GM18951 (cell line): ENCODE measurements around the gene KIF25.

Source experiments
- POLR2A ChIP-seq: IDR thresholded peaks from 4 replicates; pipeline ENCODE4 v1.6.1; 2011; ENCODE audit warnings: mild to moderate bottlenecking; ENCODE audit not compliant: insufficient read length, insufficient read depth; ENCODE audit errors: extremely low read depth
- in situ Hi-C: fragments of 300-500 bp; cut with MboI; formaldehyde crosslinking; loops from one replicate; pipeline ENCODE4 v1.12.0; 2022; ENCODE audit warnings: low sequenced_read_pairs, mixed read lengths, inconsistent platforms; ENCODE audit not compliant: unreplicated experiment

The KIF25 gene

DNA sequence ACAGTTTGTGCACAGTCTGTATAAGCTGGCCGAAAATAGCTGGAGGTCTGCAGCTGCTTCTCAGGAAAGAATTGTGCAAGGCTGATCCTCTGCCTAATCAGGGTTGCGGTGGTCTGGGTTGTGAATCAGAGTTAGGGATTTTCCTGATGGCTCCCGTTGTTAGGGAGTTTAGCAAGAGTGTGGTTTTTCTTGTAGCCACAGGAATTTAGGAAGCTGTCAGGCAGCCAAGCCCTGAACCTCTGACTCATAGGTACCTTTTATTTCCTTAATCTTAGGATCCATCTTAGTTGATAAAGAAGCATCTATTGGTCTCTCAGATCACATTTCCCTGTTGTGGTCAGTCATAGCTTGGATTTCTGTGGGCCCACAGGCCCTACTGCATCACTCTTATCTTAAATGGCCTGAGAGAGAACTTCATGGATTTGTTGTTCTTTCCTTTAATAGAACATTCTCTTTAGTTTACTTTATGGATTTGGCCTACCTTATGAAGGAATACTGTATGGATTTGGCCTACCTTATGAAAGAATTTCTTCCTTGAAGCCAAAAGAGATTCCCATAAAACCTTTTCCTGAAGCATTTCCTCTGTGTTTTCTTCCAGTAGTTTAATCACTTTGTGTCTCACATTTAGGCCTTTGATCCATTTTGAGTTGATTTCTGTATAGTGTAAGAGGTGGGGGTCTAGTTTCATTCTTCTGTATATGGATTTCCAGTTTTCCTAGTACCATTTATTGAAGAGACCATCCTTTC, 10.3 kb downstream of the KIF25 start:
- no peak for TF ChIP-seq POLR2A
- in situ Hi-C loops, result no loop called here

DNA sequence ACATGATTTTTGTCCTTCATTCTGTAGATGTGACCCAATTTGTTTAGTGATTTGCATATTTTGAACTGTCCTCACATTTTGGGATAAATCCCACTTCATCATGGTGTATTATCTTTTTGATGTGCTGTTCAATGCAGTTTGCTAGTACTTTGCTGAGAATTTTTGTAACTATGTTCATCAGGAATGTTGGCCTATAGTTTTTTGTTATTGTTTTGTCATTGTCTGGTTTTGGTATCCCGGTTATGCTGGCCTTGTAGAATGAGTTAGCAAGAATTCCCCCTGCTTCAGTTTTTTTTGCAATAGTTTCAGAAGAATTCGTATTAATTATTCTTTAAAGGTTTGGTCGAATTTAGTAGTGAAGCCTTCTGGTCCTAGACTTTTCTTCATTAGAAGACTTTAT, 11.9 kb downstream of the KIF25 start:
- in situ Hi-C loops, result no loop called here
- TF ChIP-seq POLR2A, result no peak

DNA sequence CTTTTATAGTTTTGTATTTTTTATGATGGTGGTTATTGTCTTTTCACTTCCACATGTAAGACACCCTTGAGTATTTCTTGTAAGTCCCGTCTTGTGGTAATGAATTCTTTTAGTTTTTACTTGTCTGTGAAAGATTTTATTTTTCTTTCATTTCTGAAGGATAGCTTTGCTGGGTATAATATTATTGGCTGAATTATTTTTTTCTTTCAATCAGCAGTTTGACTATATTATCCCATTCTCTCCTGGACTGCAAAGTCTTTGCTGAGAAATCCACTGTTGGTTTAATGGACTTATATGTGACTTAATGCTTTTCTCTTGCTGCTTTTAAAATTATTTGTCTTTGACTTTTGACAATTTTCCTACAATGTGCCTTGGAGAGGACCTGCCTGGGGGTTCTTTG, 13.8 kb downstream of the KIF25 start:
- no peak for TF ChIP-seq POLR2A

DNA sequence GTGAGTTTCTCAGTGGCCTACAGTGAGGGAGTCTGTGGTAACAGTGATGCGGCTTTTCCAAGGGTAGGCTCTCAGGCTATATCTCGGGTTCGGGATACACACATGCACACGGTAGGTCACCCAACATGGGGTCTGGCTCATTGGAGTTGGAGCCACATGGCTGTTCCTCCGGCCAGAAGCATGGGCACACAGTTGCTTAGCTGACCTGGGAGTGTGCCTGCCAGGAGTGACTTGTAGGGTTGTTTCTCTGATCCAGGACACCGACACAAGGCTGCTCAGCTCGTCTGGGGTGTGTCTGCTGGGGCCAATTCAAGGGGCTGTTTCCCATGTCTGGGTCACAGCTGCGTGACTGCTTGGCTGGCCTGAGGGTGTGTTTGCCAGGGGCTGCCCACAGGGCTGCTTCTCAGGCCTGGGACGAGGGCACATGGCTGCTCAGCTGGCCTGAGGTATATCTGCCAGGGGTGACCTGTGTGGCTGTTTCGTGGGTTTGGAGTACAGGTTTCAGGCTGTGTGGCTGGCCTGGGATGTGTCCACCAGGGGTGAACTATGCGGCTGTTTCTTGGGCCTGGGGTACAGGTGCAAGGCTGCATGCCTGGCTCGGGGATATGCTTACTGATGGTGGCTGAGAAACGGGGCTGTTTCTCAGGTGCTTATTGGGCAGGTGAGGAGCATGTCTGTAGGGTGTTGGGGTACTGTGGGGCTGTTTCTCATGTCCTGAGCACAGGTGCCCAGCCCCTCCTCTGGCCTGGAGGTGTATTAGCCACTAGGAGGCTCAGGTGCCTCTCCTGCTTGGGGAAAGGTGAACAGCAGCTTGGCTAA, 15.2 kb downstream of the KIF25 start:
- in situ Hi-C loops, result no loop called here
- no peak for TF ChIP-seq POLR2A

More for the DNA sequence above, 13.8 kb downstream of the KIF25 start:
- in situ Hi-C loops, result no loop called here

DNA sequence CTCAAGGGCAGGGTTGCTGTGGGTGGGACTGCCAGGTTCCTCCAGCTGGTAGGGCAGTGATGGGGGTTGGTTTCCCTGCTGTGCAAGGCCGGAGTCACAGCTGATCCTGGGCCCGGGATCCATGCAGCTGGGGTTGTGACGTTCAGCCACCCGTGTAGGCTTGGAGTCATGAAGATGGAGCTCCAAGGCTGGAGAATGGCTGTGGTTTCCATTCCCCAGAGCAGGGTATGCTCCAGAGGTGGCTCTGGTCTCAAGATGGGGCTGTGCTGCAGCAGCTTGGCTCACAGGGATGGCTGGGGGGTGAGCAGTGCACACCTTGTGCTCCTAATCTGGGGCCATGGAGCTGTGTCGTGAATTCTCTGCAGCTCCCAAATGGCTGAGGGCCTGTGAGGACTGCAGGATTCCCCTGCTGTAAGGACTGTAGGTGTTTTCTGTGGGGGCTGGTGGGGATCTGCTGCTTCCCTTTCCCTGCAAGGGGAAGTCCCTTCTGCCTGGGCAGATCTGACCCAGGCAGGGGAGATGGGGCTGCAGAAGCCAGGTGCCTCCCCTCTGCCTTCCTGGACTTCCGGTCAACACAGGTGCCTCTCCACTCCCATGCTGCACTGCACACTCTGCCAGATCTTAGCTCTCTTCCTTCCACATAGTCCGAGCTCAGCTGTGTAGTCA, 15.9 kb downstream of the KIF25 start:
- in situ Hi-C loops, result no loop called here
- TF ChIP-seq POLR2A, result no peak

DNA sequence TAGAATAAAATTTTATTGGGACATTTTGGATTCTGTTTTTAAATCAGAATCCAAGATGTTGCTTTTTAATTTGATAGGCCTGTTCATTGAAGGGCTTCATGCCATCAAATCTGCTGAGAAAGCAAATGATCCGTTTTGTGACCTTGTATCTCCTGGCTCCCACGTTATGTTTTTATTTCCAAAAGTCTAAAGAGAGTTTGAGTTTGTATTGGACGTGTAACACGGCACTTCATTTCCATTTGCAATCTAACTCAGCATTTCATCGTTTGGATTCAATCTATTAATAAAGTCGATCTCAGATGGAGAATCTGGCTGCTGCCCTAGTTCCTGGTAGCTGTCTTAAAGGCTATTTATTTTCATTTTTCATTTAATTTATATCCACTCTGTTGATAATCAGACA, 17.0 kb downstream of the KIF25 start:
- in situ Hi-C loops, result no loop called here
- TF ChIP-seq POLR2A, result no peak

DNA sequence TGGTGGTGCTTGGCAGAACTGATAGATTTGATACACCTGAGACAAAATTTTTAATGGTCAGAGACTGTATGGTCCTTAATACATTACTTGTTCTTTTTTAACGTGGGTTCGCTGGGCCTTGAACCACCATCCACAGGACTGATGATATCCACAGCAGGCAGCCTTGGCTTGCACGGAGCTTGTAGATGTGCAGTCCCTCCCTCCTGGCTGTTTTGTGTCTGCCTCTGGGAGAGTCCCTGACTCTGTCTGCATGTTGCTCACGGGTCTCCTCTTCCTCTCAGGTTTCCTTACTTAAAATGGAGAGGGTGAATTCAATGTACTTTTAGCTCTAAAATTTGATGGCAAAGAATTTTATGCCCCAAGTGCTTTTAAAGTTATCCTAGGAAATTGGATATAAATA, 17.5 kb downstream of the KIF25 start:
- no peak for TF ChIP-seq POLR2A
- in situ Hi-C loops, result no loop called here

DNA sequence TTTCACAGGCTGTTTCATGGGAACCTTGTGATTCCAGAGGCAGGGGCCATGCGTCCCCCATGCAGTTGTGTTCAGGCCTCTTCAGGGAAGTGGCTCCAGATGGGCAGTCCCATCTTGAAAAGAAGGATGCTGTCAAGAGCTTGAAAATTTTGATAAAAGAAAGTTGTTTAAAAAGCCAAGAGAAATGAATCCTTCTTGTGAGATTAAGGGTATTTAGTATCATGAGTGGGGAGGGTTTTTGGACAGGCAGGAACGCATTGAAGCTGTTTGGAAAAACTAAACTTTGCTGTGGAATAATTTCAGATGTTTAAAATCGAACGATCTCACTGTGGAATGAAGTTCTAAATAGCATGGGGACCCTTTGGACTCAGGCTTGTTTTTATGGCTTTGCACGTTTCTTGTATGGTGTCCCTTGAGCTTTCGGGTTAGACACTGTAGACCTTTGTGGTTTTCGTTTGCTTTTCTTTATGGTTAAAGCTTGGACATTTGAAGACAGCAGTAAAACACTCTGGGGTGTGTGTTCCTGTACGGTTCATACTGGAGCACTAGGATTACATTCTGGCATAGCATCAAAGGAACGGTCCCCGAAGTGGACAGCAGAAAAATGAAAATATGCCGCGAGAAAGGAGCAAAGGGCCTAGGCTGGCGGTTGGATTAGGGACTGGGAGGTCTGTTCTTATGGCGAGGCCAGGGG, 18.2 kb downstream of the KIF25 start:
- in situ Hi-C loops, result no loop called here
- no peak for TF ChIP-seq POLR2A

DNA sequence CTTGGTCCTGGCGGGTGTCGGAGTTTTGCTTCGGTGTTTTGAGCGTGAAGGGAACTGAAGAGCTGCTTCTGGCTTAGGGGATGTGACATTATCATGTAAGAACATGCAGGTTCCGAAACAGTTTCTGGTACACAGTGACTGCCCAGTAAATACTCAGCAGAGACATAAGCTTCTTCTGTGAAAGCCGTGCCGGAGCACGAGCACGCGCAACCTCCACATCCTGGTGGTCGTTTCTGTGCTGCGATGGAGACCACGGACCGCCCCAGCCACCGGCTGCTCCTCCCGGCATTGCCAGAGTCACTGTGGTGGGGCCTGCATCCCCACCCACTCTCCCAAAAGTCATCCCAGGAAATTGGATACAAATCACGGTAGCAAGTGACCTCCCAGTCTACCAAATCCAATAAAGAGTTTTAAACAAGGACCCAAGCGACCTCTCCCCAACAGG, 18.7 kb downstream of the KIF25 start:
- in situ Hi-C loops, result no loop called here
- TF ChIP-seq POLR2A, result no peak

DNA sequence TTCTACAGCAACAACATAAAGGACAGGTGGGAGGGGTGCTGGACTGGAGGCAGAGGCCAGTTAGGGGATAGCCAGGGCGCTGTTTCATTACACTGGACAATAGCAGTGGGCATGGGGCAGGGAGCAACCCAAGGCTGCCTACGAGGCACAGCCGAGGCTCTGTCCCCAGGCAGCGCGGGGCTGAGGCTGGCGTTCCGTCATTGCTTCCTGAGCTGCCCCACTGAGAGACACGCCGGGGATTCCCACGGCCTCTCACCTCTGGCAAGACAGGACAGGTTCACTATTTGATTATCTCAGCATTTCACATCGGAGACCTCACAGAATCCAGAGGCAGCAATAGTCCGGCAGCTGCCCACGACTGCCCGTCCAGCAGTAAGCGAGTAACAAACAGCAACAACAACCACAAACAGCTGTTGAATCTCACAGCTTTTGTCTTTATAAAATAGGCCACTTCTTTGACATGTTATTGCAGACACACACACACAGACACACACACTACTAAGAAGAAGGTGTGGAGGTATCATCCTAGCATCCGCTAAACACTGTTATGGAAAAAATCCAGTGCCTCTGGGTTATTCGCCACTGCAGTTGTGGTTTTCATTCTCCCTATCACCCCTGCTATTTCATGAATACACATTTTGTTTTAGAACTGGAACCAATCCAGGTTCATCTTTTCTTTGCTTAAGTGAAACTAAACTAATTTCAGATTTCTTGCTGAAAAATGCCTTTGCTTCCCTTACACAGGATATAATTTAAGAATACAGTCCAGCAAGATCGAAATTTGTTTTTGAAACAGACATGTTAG, 19.5 kb downstream of the KIF25 start:
- no peak for TF ChIP-seq POLR2A
- in situ Hi-C loops, result no loop called here

DNA sequence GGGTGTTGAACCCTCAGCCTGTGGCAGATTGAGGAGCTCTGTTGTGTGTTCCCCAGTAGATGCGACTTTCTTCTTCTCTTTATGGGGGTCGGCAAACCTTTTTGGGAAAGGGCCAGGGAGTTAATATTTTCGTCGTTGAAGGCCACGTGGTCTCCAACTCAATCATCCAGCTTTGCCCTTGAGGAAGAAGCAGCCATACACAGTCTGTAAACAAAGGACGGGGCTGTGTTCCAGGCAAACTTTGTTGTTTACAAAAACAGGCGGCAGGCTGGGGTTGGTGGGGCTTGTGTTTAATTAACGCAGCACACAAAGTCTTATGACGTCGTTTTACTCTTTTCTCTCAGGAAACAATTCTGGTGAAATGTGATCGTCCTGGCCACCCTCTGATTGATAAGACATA, 20.2 kb downstream of the KIF25 start:
- in situ Hi-C loops, result no loop called here
- TF ChIP-seq POLR2A, result no peak

DNA sequence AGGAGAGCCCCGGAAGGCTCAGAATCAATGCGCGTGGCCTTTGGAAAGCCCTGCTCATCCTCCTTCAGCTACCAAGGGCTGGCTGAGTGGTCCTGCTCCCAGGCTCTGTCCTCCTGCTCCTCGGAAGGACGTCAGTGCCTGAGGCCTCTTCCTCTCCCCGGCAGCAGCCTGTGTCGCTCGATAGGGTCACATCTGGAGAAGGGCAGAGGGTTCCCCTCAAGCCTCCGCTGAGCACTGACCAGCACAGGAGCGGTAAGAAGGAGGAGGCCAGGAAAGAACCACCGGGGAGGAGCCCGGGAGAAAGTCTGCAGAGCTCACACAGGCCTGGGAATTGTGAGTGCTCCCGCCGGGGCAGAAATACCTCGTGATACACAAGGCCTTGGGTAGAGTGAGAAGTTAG, 21.2 kb downstream of the KIF25 start:
- TF ChIP-seq POLR2A, result no peak
- in situ Hi-C loops, result no loop called here
